Measurements from ENCODE around the gene KBTBD12.

Gene KBTBD12

GRCh38 chr3:127994011-127994410 lies 79.0 kb downstream of the KBTBD12 start:
- Histone ChIP-seq H3K18ac (ENCODE audit: low read length) (no peak overlapping the region), H2BK15ac (replicated peaks; ENCODE audit: low read depth) (no peak overlapping the region), H3K4me2 (ENCODE audit: low read length) (no peak overlapping the region)

DNA sequence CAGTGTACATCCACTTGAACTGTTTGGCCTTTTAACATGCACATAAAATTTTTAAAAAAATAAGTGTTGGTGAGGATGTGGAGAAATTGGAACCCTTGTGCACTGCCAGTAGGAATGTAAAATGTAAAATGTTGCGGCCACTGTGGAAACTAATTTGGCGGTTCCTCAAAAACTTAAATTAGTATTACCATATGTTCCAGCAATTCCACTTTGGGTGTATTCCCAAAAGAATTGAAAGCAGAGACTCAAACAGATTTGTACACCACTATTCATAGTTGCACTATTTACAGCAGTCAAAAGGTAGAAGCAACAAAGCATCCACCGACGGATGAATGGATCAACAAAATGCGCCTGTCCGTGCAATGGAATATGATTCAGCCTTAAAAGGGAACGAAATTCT lies 82.0 kb downstream of the KBTBD12 start:
- H3K79me1 ChIP-seq (ENCODE audit: low read length), result no peaks in the 10 kb centered on the region
- no peaks in the 10 kb centered on the region for H3K36me3 ChIP-seq (ENCODE audit: control insufficient read depth, insufficient read depth, low read length)
- no peak overlapping the region for H3K9ac ChIP-seq (ENCODE audit: low read length)
- no peak overlapping the region for H2BK15ac ChIP-seq (replicated peaks; ENCODE audit: low read depth)
- H4K8ac ChIP-seq (ENCODE audit: low read depth, low read length), result no peak overlapping the region
- H3K4me3 ChIP-seq (ENCODE audit: low read length), result no peak overlapping the region
- H4K5ac ChIP-seq (ENCODE audit: low read length), result no peak overlapping the region
- no peaks in the 10 kb centered on the region for H3K27me3 ChIP-seq (ENCODE audit: insufficient read depth, low read length, poor library complexity)
- no peak overlapping the region for H3K4ac ChIP-seq (ENCODE audit: low read depth, low read length)
- H2BK120ac ChIP-seq (ENCODE audit: low read depth, low read length), result no peak overlapping the region
- H3K56ac ChIP-seq (ENCODE audit: low read length), result no peak overlapping the region
- H3K4me2 ChIP-seq (ENCODE audit: low read length), result no peak overlapping the region
- H2BK5ac ChIP-seq (ENCODE audit: low read length), result no peak overlapping the region
- no peak overlapping the region for H3K23ac ChIP-seq (ENCODE audit: low read length)
- H3K4me1 ChIP-seq (ENCODE audit: control insufficient read depth, low read depth, low read length), result no peaks in the 10 kb centered on the region
- no peak overlapping the region for H3K27ac ChIP-seq (ENCODE audit: low read depth, low read length)
- no peaks in the 10 kb centered on the region for H3K79me2 ChIP-seq (ENCODE audit: control insufficient read depth, insufficient read depth, low read length)
- no peak overlapping the region for H2AK5ac ChIP-seq (ENCODE audit: low read length)
- H3K18ac ChIP-seq (ENCODE audit: low read length), result no peak overlapping the region
- WGBS (ENCODE audit: extremely low coverage, insufficient coverage, low lambda C conversion rate), result no CpG with 5 or more reads among the region's 7 CpGs
- DNase-seq, result no peak

More at GRCh38 chr3:127994011-127994410, 79.0 kb downstream of the KBTBD12 start:
- Histone ChIP-seq H3K36me3 (ENCODE audit: control insufficient read depth, insufficient read depth, low read length) (no peaks in the 10 kb centered on the region), H3K4me1 (ENCODE audit: control insufficient read depth, low read depth, low read length) (no peaks in the 10 kb centered on the region), H3K79me1 (ENCODE audit: low read length) (no peaks in the 10 kb centered on the region), H3K9ac (ENCODE audit: low read length) (no peak overlapping the region), H3K56ac (ENCODE audit: low read length) (no peak overlapping the region), H4K8ac (ENCODE audit: low read depth, low read length) (no peak overlapping the region), H2BK5ac (ENCODE audit: low read length) (no peak overlapping the region), H3K27ac (ENCODE audit: low read depth, low read length) (no peak overlapping the region), H3K23ac (ENCODE audit: low read length) (no peak overlapping the region), H3K79me2 (ENCODE audit: control insufficient read depth, insufficient read depth, low read length) (no peaks in the 10 kb centered on the region), H3K27me3 (ENCODE audit: insufficient read depth, low read length, poor library complexity) (no peaks in the 10 kb centered on the region), H2BK120ac (ENCODE audit: low read depth, low read length) (no peak overlapping the region), H4K5ac (ENCODE audit: low read length) (no peak overlapping the region), H3K4ac (ENCODE audit: low read depth, low read length) (no peak overlapping the region), H3K4me3 (ENCODE audit: low read length) (no peak overlapping the region), H2AK5ac (ENCODE audit: low read length) (no peak overlapping the region)
- DNase-seq, result no peak

DNA sequence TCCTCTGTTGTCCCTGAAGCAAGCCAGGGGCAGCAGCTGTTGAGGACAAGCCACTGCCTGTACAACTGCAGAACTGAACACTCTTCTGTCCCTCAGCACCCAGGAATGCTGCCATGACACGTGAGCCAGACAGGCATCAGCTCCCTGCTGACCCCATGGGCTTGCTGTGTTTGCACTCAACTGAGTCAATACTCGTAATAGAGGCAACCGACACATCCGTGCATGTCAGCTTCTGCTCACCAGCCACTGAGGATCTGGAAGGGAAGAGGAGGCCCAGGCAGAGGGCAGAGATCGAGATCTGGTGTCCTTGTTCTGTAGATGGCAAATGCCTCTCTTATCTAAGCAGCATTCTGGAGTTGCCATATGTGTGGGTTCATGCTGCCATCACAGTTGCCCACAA lies 82.9 kb downstream of the KBTBD12 start:
- H3K9ac ChIP-seq (ENCODE audit: low read length), result no peak overlapping the region
- H3K56ac ChIP-seq (ENCODE audit: low read length), result no peak overlapping the region
- H3K4me2 ChIP-seq (ENCODE audit: low read length), result no peak overlapping the region
- H3K4me1 ChIP-seq (ENCODE audit: control insufficient read depth, low read depth, low read length), result no peaks in the 10 kb centered on the region
- no peaks in the 10 kb centered on the region for H3K27me3 ChIP-seq (ENCODE audit: insufficient read depth, low read length, poor library complexity)
- no peak overlapping the region for H2AK5ac ChIP-seq (ENCODE audit: low read length)
- no peak overlapping the region for H4K5ac ChIP-seq (ENCODE audit: low read length)
- no peak overlapping the region for H2BK5ac ChIP-seq (ENCODE audit: low read length)
- no peak for DNase-seq
- H3K79me1 ChIP-seq (ENCODE audit: low read length), result no peaks in the 10 kb centered on the region
- WGBS (ENCODE audit: extremely low coverage, insufficient coverage, low lambda C conversion rate), result no CpG with 5 or more reads among the region's 5 CpGs
- no peak overlapping the region for H3K23ac ChIP-seq (ENCODE audit: low read length)
- H4K8ac ChIP-seq (ENCODE audit: low read depth, low read length), result no peak overlapping the region
- H3K79me2 ChIP-seq (ENCODE audit: control insufficient read depth, insufficient read depth, low read length), result no peaks in the 10 kb centered on the region
- no peaks in the 10 kb centered on the region for H3K36me3 ChIP-seq (ENCODE audit: control insufficient read depth, insufficient read depth, low read length)
- no peak overlapping the region for H2BK120ac ChIP-seq (ENCODE audit: low read depth, low read length)
- no peak overlapping the region for H3K18ac ChIP-seq (ENCODE audit: low read length)
- H3K27ac ChIP-seq (ENCODE audit: low read depth, low read length), result no peak overlapping the region
- no peak overlapping the region for H2BK15ac ChIP-seq (replicated peaks; ENCODE audit: low read depth)
- no peak overlapping the region for H3K4me3 ChIP-seq (ENCODE audit: low read length)
- H3K4ac ChIP-seq (ENCODE audit: low read depth, low read length), result no peak overlapping the region

GRCh38 chr3:127998596-127998995 lies 83.6 kb downstream of the KBTBD12 start:
- H3K27ac ChIP-seq (ENCODE audit: low read depth, low read length), result no peak overlapping the region
- no peaks in the 10 kb centered on the region for H3K36me3 ChIP-seq (ENCODE audit: control insufficient read depth, insufficient read depth, low read length)
- no peak overlapping the region for H3K56ac ChIP-seq (ENCODE audit: low read length)
- H4K5ac ChIP-seq (ENCODE audit: low read length), result no peak overlapping the region
- H3K79me2 ChIP-seq (ENCODE audit: control insufficient read depth, insufficient read depth, low read length), result no peaks in the 10 kb centered on the region
- H3K4me1 ChIP-seq (ENCODE audit: control insufficient read depth, low read depth, low read length), result no peaks in the 10 kb centered on the region
- H3K79me1 ChIP-seq (ENCODE audit: low read length), result no peaks in the 10 kb centered on the region
- no peak overlapping the region for H2AK5ac ChIP-seq (ENCODE audit: low read length)
- no peak overlapping the region for H2BK5ac ChIP-seq (ENCODE audit: low read length)
- no peak overlapping the region for H3K4ac ChIP-seq (ENCODE audit: low read depth, low read length)
- H2BK15ac ChIP-seq (replicated peaks; ENCODE audit: low read depth), result no peak overlapping the region
- no peak overlapping the region for H3K4me3 ChIP-seq (ENCODE audit: low read length)
- no peak overlapping the region for H4K8ac ChIP-seq (ENCODE audit: low read depth, low read length)
- no peak overlapping the region for H3K4me2 ChIP-seq (ENCODE audit: low read length)
- no peak overlapping the region for H3K23ac ChIP-seq (ENCODE audit: low read length)
- no peaks in the 10 kb centered on the region for H3K27me3 ChIP-seq (ENCODE audit: insufficient read depth, low read length, poor library complexity)
- WGBS (ENCODE audit: extremely low coverage, insufficient coverage, low lambda C conversion rate), result no CpG with 5 or more reads among the region's 3 CpGs
- H2BK120ac ChIP-seq (ENCODE audit: low read depth, low read length), result no peak overlapping the region
- H3K9ac ChIP-seq (ENCODE audit: low read length), result no peak overlapping the region
- DNase-seq, result no peak
- H3K18ac ChIP-seq (ENCODE audit: low read length), result no peak overlapping the region

- Histone ChIP-seq H3K36me3 (ENCODE audit: control insufficient read depth, insufficient read depth, low read length) (no peaks in the 10 kb centered on the region), H2BK15ac (replicated peaks; ENCODE audit: low read depth) (no peak overlapping the region), H3K18ac (ENCODE audit: low read length) (no peak overlapping the region), H3K79me1 (ENCODE audit: low read length) (no peaks in the 10 kb centered on the region), H3K27me3 (ENCODE audit: insufficient read depth, low read length, poor library complexity) (no peaks in the 10 kb centered on the region), H3K4ac (ENCODE audit: low read depth, low read length) (no peak overlapping the region), H3K9ac (ENCODE audit: low read length) (no peak overlapping the region), H3K4me2 (ENCODE audit: low read length) (no peak overlapping the region), H3K79me2 (ENCODE audit: control insufficient read depth, insufficient read depth, low read length) (no peaks in the 10 kb centered on the region), H4K5ac (ENCODE audit: low read length) (no peak overlapping the region), H2AK5ac (ENCODE audit: low read length) (no peak overlapping the region), H4K8ac (ENCODE audit: low read depth, low read length) (no peak overlapping the region), H3K4me3 (ENCODE audit: low read length) (no peak overlapping the region), H3K4me1 (ENCODE audit: control insufficient read depth, low read depth, low read length) (no peaks in the 10 kb centered on the region), H3K27ac (ENCODE audit: low read depth, low read length) (no peak overlapping the region), H2BK5ac (ENCODE audit: low read length) (no peak overlapping the region), H2BK120ac (ENCODE audit: low read depth, low read length) (no peak overlapping the region), H3K56ac (ENCODE audit: low read length) (no peak overlapping the region), H3K23ac (ENCODE audit: low read length) (no peak overlapping the region)
- DNase-seq, result no peak
- WGBS (ENCODE audit: extremely low coverage, insufficient coverage, low lambda C conversion rate), result no CpG with 5 or more reads among the region's 6 CpGs
Measured at GRCh38 chr3:127999509-128000106, 84.6 kb downstream of the KBTBD12 start.

DNA sequence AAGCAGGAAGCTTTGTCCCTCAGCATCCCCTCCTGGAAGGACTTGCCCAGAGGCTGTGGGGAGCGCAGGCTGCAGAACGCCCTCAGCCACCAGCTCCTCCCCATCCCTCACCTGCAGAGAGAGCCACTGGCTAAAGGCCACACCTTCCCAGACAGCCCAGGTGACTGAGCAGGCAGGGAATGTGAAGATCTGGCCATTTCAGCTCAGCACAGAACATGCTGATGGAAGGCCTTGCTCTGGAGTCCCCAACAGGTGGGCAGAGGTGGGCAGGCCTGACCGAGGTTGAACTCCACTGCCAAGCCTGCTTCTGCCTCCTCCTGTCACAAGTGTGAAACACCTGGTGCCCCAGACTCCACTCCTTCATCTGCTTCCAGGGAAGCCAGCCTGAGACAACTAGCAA lies 86.5 kb downstream of the KBTBD12 start:
- Histone ChIP-seq H2BK120ac (ENCODE audit: low read depth, low read length) (no peak overlapping the region), H3K4me2 (ENCODE audit: low read length) (no peak overlapping the region), H2BK15ac (replicated peaks; ENCODE audit: low read depth) (no peak overlapping the region), H2AK5ac (ENCODE audit: low read length) (no peak overlapping the region), H3K56ac (ENCODE audit: low read length) (no peak overlapping the region), H3K27me3 (ENCODE audit: insufficient read depth, low read length, poor library complexity) (no peaks in the 10 kb centered on the region), H3K9ac (ENCODE audit: low read length) (no peak overlapping the region), H3K27ac (ENCODE audit: low read depth, low read length) (no peak overlapping the region), H3K4me3 (ENCODE audit: low read length) (no peak overlapping the region), H3K4ac (ENCODE audit: low read depth, low read length) (no peak overlapping the region), H3K36me3 (ENCODE audit: control insufficient read depth, insufficient read depth, low read length) (no peaks in the 10 kb centered on the region), H4K8ac (ENCODE audit: low read depth, low read length) (no peak overlapping the region), H4K5ac (ENCODE audit: low read length) (no peak overlapping the region), H3K18ac (ENCODE audit: low read length) (no peak overlapping the region), H2BK5ac (ENCODE audit: low read length) (no peak overlapping the region), H3K4me1 (ENCODE audit: control insufficient read depth, low read depth, low read length) (no peaks in the 10 kb centered on the region), H3K79me2 (ENCODE audit: control insufficient read depth, insufficient read depth, low read length) (no peaks in the 10 kb centered on the region), H3K23ac (ENCODE audit: low read length) (no peak overlapping the region), H3K79me1 (ENCODE audit: low read length) (no peaks in the 10 kb centered on the region)
- no CpG with 5 or more reads among the region's 3 CpGs for WGBS (ENCODE audit: extremely low coverage, insufficient coverage, low lambda C conversion rate)
- DNase-seq, result peak; percentile 33

Measured in mesendoderm (in vitro differentiated cells).